PFSK-1 (cell line): ENCODE results near the gene MFNG.

Experiments
- FOXP2 ChIP-seq: optimal IDR thresholded peaks from 2 replicates; pipeline ENCODE3; 2011; ENCODE audit warnings: borderline replicate concordance, control low read depth, inconsistent platforms; ENCODE audit not compliant: insufficient read depth; ENCODE audit errors: extremely low read length, extremely low read depth
- POLR2AphosphoS5 ChIP-seq: IDR thresholded peaks from 2 replicates; pipeline ENCODE4 v1.6.1; 2012; ENCODE audit warnings: low read depth, mild to moderate bottlenecking, control low read depth, low read length, moderate library complexity
- SIN3A ChIP-seq: IDR thresholded peaks from 2 replicates; pipeline ENCODE4 v1.6.1; 2012; ENCODE audit warnings: mild to moderate bottlenecking, low read length, moderate library complexity, borderline replicate concordance; ENCODE audit not compliant: insufficient read depth
- TAF1 ChIP-seq: IDR thresholded peaks from 2 replicates; pipeline ENCODE4 v1.6.1; 2012; ENCODE audit warnings: low read length, control low read depth, borderline replicate concordance; ENCODE audit not compliant: insufficient read depth
- TF ChIP-seq, protein P1 (sequence below), 2 experiments: IDR thresholded peaks; 2 replicates each; pipeline versions ENCODE4 v1.6.1 to v1.8.0; 2011 to 2012; ENCODE audit warnings: low read depth in 2 of 2, low read length in 2 of 2, control low read depth in 1 of 2, inconsistent platforms in 1 of 2, mild to moderate bottlenecking in 1 of 2, moderate library complexity in 1 of 2; ENCODE audit not compliant: insufficient read depth in 1 of 2

MFNG gene

DNA sequence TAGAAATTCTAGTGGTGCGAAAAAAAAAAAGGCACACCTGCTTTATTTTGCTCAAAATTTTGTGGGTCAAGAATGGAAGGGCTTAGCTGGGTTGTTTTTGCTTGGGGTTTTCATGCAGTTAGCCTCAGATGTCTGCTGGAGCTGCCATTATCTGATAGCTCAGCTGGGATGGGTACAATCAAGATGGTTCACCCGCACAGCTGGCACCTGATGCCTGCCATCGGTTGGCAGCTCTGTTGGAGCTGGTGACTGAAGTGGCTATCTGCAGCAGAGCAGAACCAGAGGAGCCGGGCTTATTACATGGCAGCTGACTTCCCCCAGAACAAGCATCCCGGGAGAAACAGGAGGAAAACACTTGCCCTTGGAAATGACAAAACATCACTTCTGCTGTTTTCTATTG is 46.8 kb downstream of the MFNG start:
- TF ChIP-seq SIN3A (no peak), POLR2AphosphoS5 (no peak), TAF1 (no peak), FOXP2 (no peak)
- TF ChIP-seq, protein P1, sequence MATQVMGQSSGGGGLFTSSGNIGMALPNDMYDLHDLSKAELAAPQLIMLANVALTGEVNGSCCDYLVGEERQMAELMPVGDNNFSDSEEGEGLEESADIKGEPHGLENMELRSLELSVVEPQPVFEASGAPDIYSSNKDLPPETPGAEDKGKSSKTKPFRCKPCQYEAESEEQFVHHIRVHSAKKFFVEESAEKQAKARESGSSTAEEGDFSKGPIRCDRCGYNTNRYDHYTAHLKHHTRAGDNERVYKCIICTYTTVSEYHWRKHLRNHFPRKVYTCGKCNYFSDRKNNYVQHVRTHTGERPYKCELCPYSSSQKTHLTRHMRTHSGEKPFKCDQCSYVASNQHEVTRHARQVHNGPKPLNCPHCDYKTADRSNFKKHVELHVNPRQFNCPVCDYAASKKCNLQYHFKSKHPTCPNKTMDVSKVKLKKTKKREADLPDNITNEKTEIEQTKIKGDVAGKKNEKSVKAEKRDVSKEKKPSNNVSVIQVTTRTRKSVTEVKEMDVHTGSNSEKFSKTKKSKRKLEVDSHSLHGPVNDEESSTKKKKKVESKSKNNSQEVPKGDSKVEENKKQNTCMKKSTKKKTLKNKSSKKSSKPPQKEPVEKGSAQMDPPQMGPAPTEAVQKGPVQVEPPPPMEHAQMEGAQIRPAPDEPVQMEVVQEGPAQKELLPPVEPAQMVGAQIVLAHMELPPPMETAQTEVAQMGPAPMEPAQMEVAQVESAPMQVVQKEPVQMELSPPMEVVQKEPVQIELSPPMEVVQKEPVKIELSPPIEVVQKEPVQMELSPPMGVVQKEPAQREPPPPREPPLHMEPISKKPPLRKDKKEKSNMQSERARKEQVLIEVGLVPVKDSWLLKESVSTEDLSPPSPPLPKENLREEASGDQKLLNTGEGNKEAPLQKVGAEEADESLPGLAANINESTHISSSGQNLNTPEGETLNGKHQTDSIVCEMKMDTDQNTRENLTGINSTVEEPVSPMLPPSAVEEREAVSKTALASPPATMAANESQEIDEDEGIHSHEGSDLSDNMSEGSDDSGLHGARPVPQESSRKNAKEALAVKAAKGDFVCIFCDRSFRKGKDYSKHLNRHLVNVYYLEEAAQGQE (IDR thresholded peaks at IDR 0.05; ENCODE audit: insufficient read depth in 1 of 2, low read depth in 2 of 2, low read length in 2 of 2), result no peak

DNA sequence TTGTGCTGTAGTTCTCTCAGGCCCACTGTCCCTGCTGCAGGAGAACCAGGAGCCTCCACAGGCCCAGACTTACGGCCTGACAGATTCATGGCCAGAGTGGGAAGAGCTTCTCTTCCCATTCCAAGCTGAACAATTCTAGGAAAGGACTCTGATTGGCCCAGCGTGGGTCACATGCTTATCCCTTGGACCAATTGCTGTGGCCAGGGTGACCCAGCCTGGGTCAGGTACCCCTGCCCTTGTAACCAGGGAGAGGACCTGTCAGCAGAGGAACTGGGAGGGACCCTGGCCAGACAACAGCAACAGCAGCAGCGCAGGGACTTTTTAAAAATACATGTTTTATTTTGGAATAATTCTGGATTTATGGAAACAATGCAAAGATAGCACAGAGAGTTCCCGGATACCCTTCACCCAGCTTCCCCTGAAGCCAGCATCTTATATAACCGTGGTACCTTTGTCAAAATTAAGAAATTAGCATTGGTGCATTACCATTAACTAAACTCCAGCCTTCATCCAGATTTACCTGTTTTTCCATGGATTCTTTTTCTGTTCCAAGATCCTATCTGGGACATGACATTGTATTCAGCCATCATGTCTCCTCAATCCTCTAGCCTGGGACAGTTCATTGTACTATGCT is 50.1 kb downstream of the MFNG start:
- TF ChIP-seq POLR2AphosphoS5, result no peak
- no peak for TF ChIP-seq FOXP2
- TF ChIP-seq SIN3A, result no peak
- TF ChIP-seq, protein P1 (IDR thresholded peaks at IDR 0.05; ENCODE audit: insufficient read depth in 1 of 2, low read depth in 2 of 2, low read length in 2 of 2), result no peak
- no peak for TF ChIP-seq TAF1

DNA sequence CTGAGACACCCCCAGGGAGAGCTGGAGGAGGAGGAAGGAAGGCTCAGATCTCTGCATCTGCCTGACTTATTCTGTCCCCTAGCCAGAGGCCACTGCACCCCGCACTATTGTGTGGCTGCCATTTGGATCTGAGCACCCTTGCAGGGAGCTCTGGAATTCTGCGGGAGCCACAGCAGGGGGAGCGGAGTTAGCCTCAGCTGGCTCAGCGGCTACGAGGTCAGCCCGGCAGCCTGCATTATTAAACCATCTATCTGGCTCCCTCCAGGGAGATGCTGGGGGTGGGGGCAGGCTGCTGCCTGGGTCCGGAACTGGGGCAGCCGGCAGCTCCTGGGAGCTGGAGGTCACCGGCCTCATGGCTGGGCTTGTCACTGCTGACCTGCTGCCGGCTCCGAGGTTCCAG is 52.4 kb downstream of the MFNG start:
- no peak for TF ChIP-seq FOXP2
- TF ChIP-seq, protein P1 (IDR thresholded peaks at IDR 0.05; ENCODE audit: insufficient read depth in 1 of 2, low read depth in 2 of 2, low read length in 2 of 2), result no peak
- no peak for TF ChIP-seq SIN3A
- TF ChIP-seq TAF1, result no peak
- TF ChIP-seq POLR2AphosphoS5, result no peak

DNA sequence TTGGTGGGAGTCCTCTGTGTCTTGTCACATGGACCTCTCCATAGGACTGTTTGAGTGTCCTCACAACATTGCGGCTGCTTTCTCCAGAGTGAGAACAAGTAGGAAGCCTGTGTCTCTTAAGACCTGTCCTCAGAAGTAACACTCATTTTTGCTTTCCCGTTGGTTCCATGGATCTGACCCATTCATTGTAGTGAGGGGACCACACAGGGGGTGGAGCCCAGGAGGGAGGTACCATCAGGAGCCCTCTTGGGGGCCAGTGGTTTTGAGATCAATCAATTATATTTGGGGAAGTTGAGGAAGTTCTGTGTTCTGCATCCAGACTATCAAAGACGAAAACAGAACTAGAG is 53.5 kb downstream of the MFNG start:
- TF ChIP-seq POLR2AphosphoS5 (no peak), FOXP2 (no peak), SIN3A (no peak), TAF1 (no peak)
- TF ChIP-seq, protein P1 (IDR thresholded peaks at IDR 0.05; ENCODE audit: insufficient read depth in 1 of 2, low read depth in 2 of 2, low read length in 2 of 2), result no peak
